DND-41 (cell line): ENCODE data around the gene MAT2A.

Experiments used
- ATAC-seq: fragments of 200-7000 bp; cut with Tn5 transposase; 3 replicates; pipeline ENCODE4 v1.9.1; 2021; ENCODE audit warnings: low read depth; ENCODE audit not compliant: insufficient read depth
- DNase-seq: peaks from one replicate; pipeline ENCODE4 v3.0.0-alpha.2; 2020
- H2AFZ ChIP-seq: 2 replicates; pipeline ENCODE4 v1.6.0; 2012; ENCODE audit warnings: low read depth, low read length
- H3K27ac ChIP-seq: 2 replicates; pipeline ENCODE4 v1.5.1; 2012; ENCODE audit warnings: low read length, inconsistent platforms
- H3K27me3 ChIP-seq: fragments of 200-600 bp; sonication (generic); 2 replicates; pipeline ENCODE4 v1.6.0; 2012; ENCODE audit warnings: low read length, mild to moderate bottlenecking, inconsistent platforms; ENCODE audit not compliant: insufficient read depth, poor library complexity
- H3K36me3 ChIP-seq: 2 replicates; pipeline ENCODE4 v1.5.1; 2012; ENCODE audit warnings: low read length, inconsistent platforms; ENCODE audit not compliant: insufficient read depth
- H3K4me1 ChIP-seq: 2 replicates; pipeline ENCODE4 v1.5.1; 2012; ENCODE audit warnings: mild to moderate bottlenecking, low read length; ENCODE audit not compliant: insufficient read depth
- H3K4me2 ChIP-seq: 2 replicates; pipeline ENCODE4 v1.6.0; 2012; ENCODE audit warnings: mild to moderate bottlenecking, moderate library complexity, low read length, inconsistent platforms; ENCODE audit not compliant: insufficient read depth
- H3K4me3 ChIP-seq, 2 experiments: fragments of 200-600 bp in 1 of 2; shearing (Covaris generic) in 1 of 2; 2 replicates each; pipeline ENCODE4 v1.5.1; 2012 to 2016; ENCODE audit warnings: inconsistent platforms in 2 of 2, low read length in 2 of 2, mild to moderate bottlenecking in 2 of 2, low read depth in 1 of 2, moderate library complexity in 1 of 2
- H3K79me2 ChIP-seq: 2 replicates; pipeline ENCODE4 v1.6.0; 2012; ENCODE audit warnings: low read length, inconsistent platforms; ENCODE audit not compliant: insufficient read depth
- H3K9ac ChIP-seq: 2 replicates; pipeline ENCODE4 v1.6.0; 2012; ENCODE audit warnings: low read depth, mild to moderate bottlenecking, inconsistent platforms, low read length, moderate library complexity
- H3K9me3 ChIP-seq: 2 replicates; pipeline ENCODE4 v1.5.1; 2012; ENCODE audit warnings: low read length, moderate library complexity, mild to moderate bottlenecking, inconsistent platforms; ENCODE audit not compliant: insufficient read depth, severe bottlenecking
- H4K20me1 ChIP-seq: 2 replicates; pipeline ENCODE4 v1.6.0; 2012; ENCODE audit warnings: low read length; ENCODE audit not compliant: insufficient read depth
- CTCF ChIP-seq: IDR thresholded peaks from 2 replicates; pipeline ENCODE4 v1.5.1; 2012; ENCODE audit warnings: borderline replicate concordance, low read length, moderate library complexity, mild to moderate bottlenecking; ENCODE audit not compliant: poor library complexity, severe bottlenecking; ENCODE audit errors: extremely low read depth
- EZH2 ChIP-seq: IDR thresholded peaks from 3 replicates; pipeline ENCODE4 v1.6.1; 2012; ENCODE audit warnings: borderline replicate concordance, low read depth, mild to moderate bottlenecking, moderate library complexity, low read length, inconsistent platforms; ENCODE audit not compliant: severe bottlenecking

MAT2A gene

GRCh38 chr2:85537600-85538506 lies 1.1 kb upstream of the MAT2A start:
- peaks cover 38% of the 10 kb centered on the region for H3K36me3 ChIP-seq
- H3K27me3 ChIP-seq: no peaks in the 10 kb centered on the region
- no peak for TF ChIP-seq EZH2
- TF ChIP-seq CTCF: no peak
- peak overlapping the region; percentile 76 for H3K4me2 ChIP-seq
- peak overlapping the region; percentile 78 to 87 for H3K4me3 ChIP-seq
- H3K27ac ChIP-seq: peak overlapping the region; percentile 92
- DNase-seq (peak; percentile 65), ATAC-seq (peak; percentile 30)
- peaks cover 63% of the 10 kb centered on the region for H3K79me2 ChIP-seq
- H3K4me1 ChIP-seq: peaks cover 44% of the 10 kb centered on the region
- H2AFZ ChIP-seq: peak overlapping the region; percentile 81
- no peaks in the 10 kb centered on the region for H3K9me3 ChIP-seq
- H4K20me1 ChIP-seq: peaks cover 38% of the 10 kb centered on the region
- peak overlapping the region; percentile 95 for H3K9ac ChIP-seq

- TF ChIP-seq EZH2 (no peak), CTCF (no peak)
- peaks cover 67% of the 10 kb centered on the region for H3K79me2 ChIP-seq
- H3K4me3 ChIP-seq: peak overlapping the region; percentile 78 to 87
- ATAC-seq (peak; percentile 34), DNase-seq (peak; percentile 82)
- peak overlapping the region; percentile 92 for H3K27ac ChIP-seq
- H3K9ac ChIP-seq: peak overlapping the region; percentile 95
- no peak overlapping the region for H2AFZ ChIP-seq
- H3K36me3 ChIP-seq: peaks cover 55% of the 10 kb centered on the region
- peak overlapping the region; percentile 75 for H3K4me2 ChIP-seq
- H3K9me3 ChIP-seq: no peaks in the 10 kb centered on the region
- H3K4me1 ChIP-seq: peaks cover 45% of the 10 kb centered on the region
- H4K20me1 ChIP-seq: peaks cover 49% of the 10 kb centered on the region
- H3K27me3 ChIP-seq: no peaks in the 10 kb centered on the region
Observed at GRCh38 chr2:85539361-85540132, 579 bp downstream of the MAT2A start.

GRCh38 chr2:85540133-85540648 lies 1.2 kb downstream of the MAT2A start:
- Histone ChIP-seq H3K9me3 (no peaks in the 10 kb centered on the region), H3K4me2 (peak overlapping the region; percentile 75), H3K27ac (peak overlapping the region; percentile 92), H3K4me3 (peak overlapping the region; percentile 78 to 87), H3K9ac (peak overlapping the region; percentile 95), H4K20me1 (peaks cover 51% of the 10 kb centered on the region), H3K36me3 (peaks cover 62% of the 10 kb centered on the region), H3K79me2 (peaks cover 67% of the 10 kb centered on the region), H3K27me3 (no peaks in the 10 kb centered on the region), H2AFZ (no peak overlapping the region), H3K4me1 (peaks cover 45% of the 10 kb centered on the region)
- ATAC-seq (no peak), DNase-seq (no peak)
- no peak for TF ChIP-seq CTCF
- no peak for TF ChIP-seq EZH2
